Measurements from ENCODE around the gene PRPF31.

Gene PRPF31

GRCh38 chr19:54173951-54174834, 58.6 kb downstream of the PRPF31 start:
- H3K4me3 ChIP-seq (ENCODE audit: low read depth, low read length), result no peak overlapping the region
- TF ChIP-seq POLR2A (IDR thresholded peaks at IDR 0.05; ENCODE audit: extremely low read depth, insufficient read length) (no peak), CTCF (IDR thresholded peaks at IDR 0.05; ENCODE audit: low read depth, low read length) (no peak), MAX (IDR thresholded peaks at IDR 0.05; ENCODE audit: low read depth, low read length) (no peak), MYC (IDR thresholded peaks at IDR 0.05; ENCODE audit: low read depth, low read length) (no peak)
- no peak for DNase-seq (ENCODE audit: low read depth)

- TF ChIP-seq POLR2A (IDR thresholded peaks at IDR 0.05; ENCODE audit: extremely low read depth, insufficient read length) (no peak), MYC (IDR thresholded peaks at IDR 0.05; ENCODE audit: low read depth, low read length) (no peak), MAX (IDR thresholded peaks at IDR 0.05; ENCODE audit: low read depth, low read length) (no peak), CTCF (IDR thresholded peaks at IDR 0.05; ENCODE audit: low read depth, low read length) (no peak)
- H3K4me3 ChIP-seq (ENCODE audit: low read depth, low read length), result no peak overlapping the region
- no peak for DNase-seq (ENCODE audit: low read depth)
Measured at GRCh38 chr19:54178581-54179261, 63.2 kb downstream of the PRPF31 start.

GRCh38 chr19:54179262-54179852, 63.8 kb downstream of the PRPF31 start:
- DNase-seq (ENCODE audit: low read depth), result no peak
- H3K4me3 ChIP-seq (ENCODE audit: low read depth, low read length), result no peak overlapping the region
- TF ChIP-seq MYC (IDR thresholded peaks at IDR 0.05; ENCODE audit: low read depth, low read length) (no peak), CTCF (IDR thresholded peaks at IDR 0.05; ENCODE audit: low read depth, low read length) (no peak), MAX (IDR thresholded peaks at IDR 0.05; ENCODE audit: low read depth, low read length) (no peak)

GRCh38 chr19:54179921-54180461, 64.4 kb downstream of the PRPF31 start:
- no peak overlapping the region for H3K4me3 ChIP-seq (ENCODE audit: low read depth, low read length)
- TF ChIP-seq CTCF (IDR thresholded peaks at IDR 0.05; ENCODE audit: low read depth, low read length), result no peak
- TF ChIP-seq POLR2A (IDR thresholded peaks at IDR 0.05; ENCODE audit: extremely low read depth, insufficient read length), result no peak
- no peak for TF ChIP-seq MYC (IDR thresholded peaks at IDR 0.05; ENCODE audit: low read depth, low read length)
- TF ChIP-seq MAX (IDR thresholded peaks at IDR 0.05; ENCODE audit: low read depth, low read length), result no peak
- DNase-seq (ENCODE audit: low read depth), result no peak

GRCh38 chr19:54180691-54181091, 65.1 kb downstream of the PRPF31 start:
- no peak for DNase-seq (ENCODE audit: low read depth)
- H3K4me3 ChIP-seq (ENCODE audit: low read depth, low read length), result no peak overlapping the region
- no peak for TF ChIP-seq CTCF (IDR thresholded peaks at IDR 0.05; ENCODE audit: low read depth, low read length)
- TF ChIP-seq MYC (IDR thresholded peaks at IDR 0.05; ENCODE audit: low read depth, low read length), result no peak
- TF ChIP-seq POLR2A (IDR thresholded peaks at IDR 0.05; ENCODE audit: extremely low read depth, insufficient read length), result no peak
- TF ChIP-seq MAX (IDR thresholded peaks at IDR 0.05; ENCODE audit: low read depth, low read length), result no peak

All from NB4 (cell line).